MCF 10A (cell line): ENCODE results near the gene C1QTNF3. TPM values are rescaled to one million over a fixed set of nuclear protein-coding genes. Genes with fewer than 3 reads are reported as not detected.

Source experiments
- BruUV-seq: library from RNA; stranded (reverse); fragments of 400-500 nt; replicated peaks from 2 replicates; lab custom pipeline; 2021; lab: Mats Ljungman, UMichigan
- CTCF ChIA-PET: fragments of 300-600 bp; sonication (Branson Sonifier 250); formaldehyde crosslinking; extraction: SDS; loops from one replicate; lab custom pipeline; 2021; ENCODE audit warnings: antibody characterized with exemption, inconsistent platforms; lab: Yijun Ruan, JAX
- POLR2A ChIA-PET: fragments of 300-600, 350-650 bp; sonication (Branson Sonifier 250); formaldehyde crosslinking; extraction: SDS; loops from one replicate; lab custom pipeline; 2020; ENCODE audit warnings: antibody characterized with exemption, inconsistent platforms; lab: Yijun Ruan, JAX
- DNase-seq: peaks from one replicate; pipeline ENCODE4 v3.0.0-alpha.2; 2018; ENCODE audit not compliant: unreplicated experiment
- H3K27ac Mint-ChIP-seq: one replicate; pipeline ENCODE4 v1.8.0; 2022; ENCODE audit warnings: mild to moderate bottlenecking, low read depth, mixed read lengths; ENCODE audit not compliant: unreplicated experiment
- H3K27me3 Mint-ChIP-seq: one replicate; pipeline ENCODE4 v1.8.0; 2022; ENCODE audit warnings: mixed read lengths; ENCODE audit not compliant: insufficient read depth, unreplicated experiment
- H3K36me3 Mint-ChIP-seq: one replicate; pipeline ENCODE4 v1.8.0; 2022; ENCODE audit warnings: mild to moderate bottlenecking, moderate library complexity, mixed read lengths; ENCODE audit not compliant: insufficient read depth, unreplicated experiment
- H3K4me1 Mint-ChIP-seq: one replicate; pipeline ENCODE4 v1.8.0; 2022; ENCODE audit warnings: mixed read lengths; ENCODE audit not compliant: insufficient read depth, unreplicated experiment
- H3K4me3 Mint-ChIP-seq: one replicate; pipeline ENCODE4 v1.8.0; 2022; ENCODE audit warnings: mild to moderate bottlenecking, moderate library complexity, mixed read lengths; ENCODE audit not compliant: unreplicated experiment
- H3K9me3 Mint-ChIP-seq: one replicate; pipeline ENCODE4 v1.8.0; 2022; ENCODE audit warnings: mixed read lengths; ENCODE audit not compliant: unreplicated experiment
- intact Hi-C: fragments of 100-400 bp; cut with micrococcal nuclease; formaldehyde crosslinking; loops from 2 replicates; pipeline ENCODE4 v1.14.1; 2022
- total RNA-seq: library from RNA; stranded (reverse); gene quantifications from 2 replicates; pipeline ENCODE4 v1.2.3, GENCODE V29; 2022
- TF ChIP-seq, protein P1 (sequence below): fragments of 200-600 bp; IDR thresholded peaks from one replicate; pipeline ENCODE4 v1.8.0; 2022; ENCODE audit warnings: antibody characterized with exemption, mild to moderate bottlenecking; ENCODE audit not compliant: unreplicated experiment

C1QTNF3 gene
- total RNA-seq, 1 experiment from 2014 or later, result 0.49 TPM

GRCh38 chr5:33973271-33973670 is 69.7 kb downstream of the C1QTNF3 start:
- ChIA-PET CTCF (interaction anchor here (0.6 kb wide), 1 partner anchor 535 kb away, joined by 3 read pairs; no protein-coding TSS in a partner anchor), POLR2A (no interaction called here)
- DNase-seq, result no peak
- Mint-ChIP-seq H3K27ac (no peak overlapping the region), H3K4me1 (no peaks in the 10 kb centered on the region), H3K4me3 (no peak overlapping the region), H3K36me3 (peaks cover 6% of the 10 kb centered on the region), H3K9me3 (no peaks in the 10 kb centered on the region), H3K27me3 (no peaks in the 10 kb centered on the region)
- TF ChIP-seq, protein P1, sequence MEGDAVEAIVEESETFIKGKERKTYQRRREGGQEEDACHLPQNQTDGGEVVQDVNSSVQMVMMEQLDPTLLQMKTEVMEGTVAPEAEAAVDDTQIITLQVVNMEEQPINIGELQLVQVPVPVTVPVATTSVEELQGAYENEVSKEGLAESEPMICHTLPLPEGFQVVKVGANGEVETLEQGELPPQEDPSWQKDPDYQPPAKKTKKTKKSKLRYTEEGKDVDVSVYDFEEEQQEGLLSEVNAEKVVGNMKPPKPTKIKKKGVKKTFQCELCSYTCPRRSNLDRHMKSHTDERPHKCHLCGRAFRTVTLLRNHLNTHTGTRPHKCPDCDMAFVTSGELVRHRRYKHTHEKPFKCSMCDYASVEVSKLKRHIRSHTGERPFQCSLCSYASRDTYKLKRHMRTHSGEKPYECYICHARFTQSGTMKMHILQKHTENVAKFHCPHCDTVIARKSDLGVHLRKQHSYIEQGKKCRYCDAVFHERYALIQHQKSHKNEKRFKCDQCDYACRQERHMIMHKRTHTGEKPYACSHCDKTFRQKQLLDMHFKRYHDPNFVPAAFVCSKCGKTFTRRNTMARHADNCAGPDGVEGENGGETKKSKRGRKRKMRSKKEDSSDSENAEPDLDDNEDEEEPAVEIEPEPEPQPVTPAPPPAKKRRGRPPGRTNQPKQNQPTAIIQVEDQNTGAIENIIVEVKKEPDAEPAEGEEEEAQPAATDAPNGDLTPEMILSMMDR, result no peak
- no TSS peak for BruUV-seq
- intact Hi-C loops, result no loop called here

DNA sequence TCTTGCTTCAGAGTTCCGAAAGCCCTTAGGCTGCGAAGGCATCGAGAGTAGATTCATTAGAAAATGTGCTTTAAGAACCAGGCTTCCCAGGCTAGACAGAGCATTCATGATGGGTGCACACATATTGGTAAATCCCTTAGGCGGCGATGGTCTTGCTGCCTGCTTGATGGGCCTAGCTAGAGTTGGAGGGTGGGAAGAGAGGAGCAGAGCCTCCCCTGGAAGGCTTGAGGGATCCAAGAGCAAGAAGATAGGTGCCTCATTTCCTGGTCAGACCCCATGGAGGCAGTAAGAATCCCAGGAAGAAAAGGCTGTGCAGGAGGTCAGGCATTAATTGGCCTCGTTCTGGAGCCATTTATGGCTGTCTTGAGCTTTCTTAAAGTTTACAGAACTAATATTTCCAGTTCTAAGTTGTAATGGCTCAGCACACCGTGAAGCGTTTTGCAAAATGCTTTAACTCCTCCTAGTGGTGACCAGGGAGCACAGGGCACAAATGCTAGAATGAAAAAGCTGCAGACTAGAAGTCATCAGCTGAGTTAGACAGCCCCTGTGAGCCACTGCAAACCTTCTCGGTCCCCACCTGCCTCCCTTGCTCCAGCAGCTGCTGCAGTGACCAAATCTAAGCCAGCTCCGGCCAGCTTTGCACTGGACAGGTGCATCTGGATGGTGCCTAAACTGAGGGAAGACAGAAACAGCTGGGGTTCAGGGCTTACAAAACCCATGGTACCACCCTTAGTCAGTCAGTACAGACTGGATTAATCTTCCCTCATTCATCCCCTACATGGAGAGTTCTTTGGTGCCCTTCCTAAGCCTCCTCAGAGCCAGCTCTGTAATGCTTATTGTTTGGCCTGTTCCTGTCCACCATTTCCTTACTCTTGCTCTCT is 73.2 kb downstream of the C1QTNF3 start:
- TF ChIP-seq, protein P1, result peak; percentile 56
- Mint-ChIP-seq H3K4me3 (no peak overlapping the region), H3K9me3 (no peaks in the 10 kb centered on the region), H3K4me1 (no peaks in the 10 kb centered on the region), H3K27ac (no peak overlapping the region), H3K36me3 (no peaks in the 10 kb centered on the region), H3K27me3 (no peaks in the 10 kb centered on the region)
- peak; percentile 35 for DNase-seq
- BruUV-seq, result no TSS peak
- POLR2A ChIA-PET, result interaction anchor here (0.6 to 1.4 kb wide), 5 partner anchors 9 to 1421 kb away, joined by 3 to 4 read pairs (median 4); partner anchors contain the start of gene AMACR
- intact Hi-C loops, result loop anchor here (1.0 kb wide), 1 partner anchor 534 kb away; no protein-coding TSS in a partner anchor
- CTCF ChIA-PET, result interaction anchor here (0.6 to 2.8 kb wide), 32 partner anchors 9 to 697 kb away, joined by 3 to 32 read pairs (median 4); partner anchors contain the start of genes ADAMTS12, AMACR and TARS1

GRCh38 chr5:33968211-33969005 is 74.6 kb downstream of the C1QTNF3 start:
- ChIA-PET CTCF (interaction anchor here (0.6 to 2.8 kb wide), 8 partner anchors 11 to 652 kb away, joined by 3 to 32 read pairs (median 10); no protein-coding TSS in a partner anchor), POLR2A (interaction anchor here (0.6 to 1.1 kb wide), 3 partner anchors 40 to 529 kb away, joined by 3 to 4 read pairs (median 3); no protein-coding TSS in a partner anchor)
- peak; percentile 27 for DNase-seq
- Mint-ChIP-seq H3K9me3 (no peaks in the 10 kb centered on the region), H3K27me3 (no peaks in the 10 kb centered on the region), H3K4me3 (no peak overlapping the region), H3K36me3 (no peaks in the 10 kb centered on the region), H3K27ac (no peak overlapping the region), H3K4me1 (no peaks in the 10 kb centered on the region)
- BruUV-seq, result no TSS peak
- TF ChIP-seq, protein P1, result no peak
- intact Hi-C loops, result no loop called here

Other genes starting within 250 kb of the C1QTNF3 start
- gene ADAMTS12, start 151.2 kb downstream of the C1QTNF3 start, total RNA-seq, result not detected in 2 replicates
- not detected in 2 replicates for gene RXFP3, start 106.8 kb downstream of the C1QTNF3 start, total RNA-seq
- gene SLC45A2, start 58.5 kb downstream of the C1QTNF3 start, total RNA-seq, result not detected in 2 replicates
- gene AMACR, start 35.2 kb downstream of the C1QTNF3 start, total RNA-seq, result 6.6 and 7.9 TPM in 2 replicates